Psoas muscle (tissue), 8 donors: ENCODE measurements around the gene RPL19. TPM values are rescaled to one million over a fixed set of nuclear protein-coding genes. Genes with fewer than 3 reads are reported as not detected.

ENCODE experiments used
- ATAC-seq, 4 donors: fragments of 200-7000 bp; cut with Tn5 transposase; one replicate each; pipeline ENCODE4 v1.9.1; 2020; ENCODE audit warnings: moderate library complexity in 3 of 4, mild to moderate bottlenecking in 2 of 4
- DNase-seq, 2 donors: peaks; one replicate each; pipeline ENCODE4 v3.0.0-alpha.2; 2020
- H3K27ac ChIP-seq: fragments of 200-600 bp; one replicate; pipeline ENCODE4 v1.8.0; 2022
- H3K27me3 ChIP-seq, 3 donors: fragments of 200-600 bp in 1 of 3; one replicate each; pipeline versions ENCODE4 v1.6.1 to v1.8.0; 2013 to 2022; ENCODE audit warnings: low read length in 2 of 3, mild to moderate bottlenecking in 2 of 3, moderate library complexity in 1 of 3; ENCODE audit not compliant: insufficient read depth in 3 of 3
- H3K36me3 ChIP-seq, 2 donors: fragments of 200-600 bp in 1 of 2; one replicate each; pipeline versions ENCODE4 v1.6.1 to v1.8.0; 2013 to 2022; ENCODE audit warnings: low read depth in 1 of 2, mild to moderate bottlenecking in 1 of 2, moderate library complexity in 1 of 2; ENCODE audit not compliant: insufficient read depth in 1 of 2
- H3K4me1 ChIP-seq: fragments of 200-600 bp; one replicate; pipeline ENCODE4 v1.8.0; 2022
- H3K4me3 ChIP-seq: fragments of 200-600 bp; one replicate; pipeline ENCODE4 v1.8.0; 2022; ENCODE audit warnings: mild to moderate bottlenecking
- H3K9me3 ChIP-seq: fragments of 200-600 bp; one replicate; pipeline ENCODE4 v1.8.0; 2022
- WGBS, 3 donors: extraction: QIAGEN DNeasy Blood & Tissue Kit; methylation state at CpG; one replicate each; pipeline versions ENCODE4 v1.1.6 to v1.1.7; 2013; 5-methylcytosine and 5-hydroxymethylcytosine counted together
- intact Hi-C, 2 donors: fragments of 100-400 bp; cut with DNase I; formaldehyde crosslinking; loops; one replicate each; pipeline versions ENCODE4 v1.11.0 to v1.14.2; 2022
- polyA plus RNA-seq, 3 donors: library from polyadenylated mRNA; stranded (reverse); fragments of 200-250 nt; gene quantifications; one replicate each; pipeline ENCODE4 v1.2.3, GENCODE V29; 2013
- total RNA-seq, 4 donors: library from RNA; stranded (reverse); fragmentation: NEBNext Ultra II Directional in 2 of 4; extraction: Animal tissue kit (Norgen Biotek cat#: 25700) in 2 of 4; gene quantifications; one replicate each; pipeline versions ENCODE4 v1.2.1 to v1.2.4, GENCODE V29; 2021 to 2023
- TF ChIP-seq, protein P1 (sequence below): fragments of 200-600 bp; IDR thresholded peaks from one replicate; pipeline ENCODE4 v1.8.0; 2022; ENCODE audit warnings: antibody characterized with exemption
- donor health status: healthy with polysubstance abuse.
- donor health status: DM: no; HTN: no; CAD: no; lungs with moderate emphysema.
- donor health status: Bipolar disorder and iron deficiency.
- donor health status: healthy.
- donor health status: DM: yes; HTN: yes; CAD: no.
- donor health status: DM: no; HTN: no; CAD: no.
- donor health status: DM: no; HTN: no; CAD: no.
- donor health status: DM: yes; HTN: yes; CAD: no.

Gene RPL19
- total and polyA plus RNA-seq, 7 donors, result 1,146 to 3,039 (median 1,520) TPM

DNA sequence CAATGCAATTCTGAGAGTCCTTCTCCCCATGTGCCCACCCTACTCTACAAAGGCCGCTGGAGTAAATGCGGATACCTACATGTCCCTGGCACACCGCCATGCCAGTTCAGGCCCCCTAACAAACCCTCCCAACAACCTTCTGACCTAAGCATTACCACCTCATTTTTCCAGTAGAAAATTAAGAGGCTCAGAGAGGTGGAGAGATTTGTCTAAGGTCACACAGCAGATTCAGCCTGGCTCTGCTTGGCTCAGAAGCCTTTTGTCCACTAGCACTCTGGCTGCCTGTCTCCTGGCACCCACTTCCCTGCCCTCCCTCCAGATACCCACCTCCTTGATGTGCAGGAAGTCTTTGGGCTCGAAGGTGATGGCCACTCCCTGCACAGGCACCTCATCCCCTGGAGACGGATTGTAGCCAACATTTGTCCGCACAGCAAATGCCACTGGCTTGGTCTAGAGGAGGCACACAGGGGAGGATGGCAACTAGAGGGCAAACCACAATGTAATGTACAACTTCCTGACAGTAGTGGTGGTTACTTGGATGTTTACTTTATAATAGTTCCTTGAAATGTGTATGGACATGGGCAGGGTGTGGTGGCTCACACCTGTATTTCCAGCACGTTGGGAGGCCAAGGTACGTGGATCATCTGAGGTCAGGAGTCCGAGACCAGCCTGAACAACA is 12.8 kb upstream of the RPL19 start:
- Histone ChIP-seq H3K27ac (peak overlapping the region; percentile 19), H3K36me3 (peaks cover 3 to 86% of the 10 kb centered on the region in 2 donors), H3K27me3 (no peaks in the 10 kb centered on the region), H3K4me1 (peaks cover 10% of the 10 kb centered on the region), H3K4me3 (no peak overlapping the region), H3K9me3 (no peaks in the 10 kb centered on the region)
- whole genome bisulfite sequencing, 3 donors, result 83 to 90% (median 86%) methylated on average over 9 of the region's 9 CpGs
- DNase-seq, result no peak
- TF ChIP-seq, protein P1, sequence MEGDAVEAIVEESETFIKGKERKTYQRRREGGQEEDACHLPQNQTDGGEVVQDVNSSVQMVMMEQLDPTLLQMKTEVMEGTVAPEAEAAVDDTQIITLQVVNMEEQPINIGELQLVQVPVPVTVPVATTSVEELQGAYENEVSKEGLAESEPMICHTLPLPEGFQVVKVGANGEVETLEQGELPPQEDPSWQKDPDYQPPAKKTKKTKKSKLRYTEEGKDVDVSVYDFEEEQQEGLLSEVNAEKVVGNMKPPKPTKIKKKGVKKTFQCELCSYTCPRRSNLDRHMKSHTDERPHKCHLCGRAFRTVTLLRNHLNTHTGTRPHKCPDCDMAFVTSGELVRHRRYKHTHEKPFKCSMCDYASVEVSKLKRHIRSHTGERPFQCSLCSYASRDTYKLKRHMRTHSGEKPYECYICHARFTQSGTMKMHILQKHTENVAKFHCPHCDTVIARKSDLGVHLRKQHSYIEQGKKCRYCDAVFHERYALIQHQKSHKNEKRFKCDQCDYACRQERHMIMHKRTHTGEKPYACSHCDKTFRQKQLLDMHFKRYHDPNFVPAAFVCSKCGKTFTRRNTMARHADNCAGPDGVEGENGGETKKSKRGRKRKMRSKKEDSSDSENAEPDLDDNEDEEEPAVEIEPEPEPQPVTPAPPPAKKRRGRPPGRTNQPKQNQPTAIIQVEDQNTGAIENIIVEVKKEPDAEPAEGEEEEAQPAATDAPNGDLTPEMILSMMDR, result no peak
- ATAC-seq, result no peak
- intact Hi-C loops, result no loop called here

DNA sequence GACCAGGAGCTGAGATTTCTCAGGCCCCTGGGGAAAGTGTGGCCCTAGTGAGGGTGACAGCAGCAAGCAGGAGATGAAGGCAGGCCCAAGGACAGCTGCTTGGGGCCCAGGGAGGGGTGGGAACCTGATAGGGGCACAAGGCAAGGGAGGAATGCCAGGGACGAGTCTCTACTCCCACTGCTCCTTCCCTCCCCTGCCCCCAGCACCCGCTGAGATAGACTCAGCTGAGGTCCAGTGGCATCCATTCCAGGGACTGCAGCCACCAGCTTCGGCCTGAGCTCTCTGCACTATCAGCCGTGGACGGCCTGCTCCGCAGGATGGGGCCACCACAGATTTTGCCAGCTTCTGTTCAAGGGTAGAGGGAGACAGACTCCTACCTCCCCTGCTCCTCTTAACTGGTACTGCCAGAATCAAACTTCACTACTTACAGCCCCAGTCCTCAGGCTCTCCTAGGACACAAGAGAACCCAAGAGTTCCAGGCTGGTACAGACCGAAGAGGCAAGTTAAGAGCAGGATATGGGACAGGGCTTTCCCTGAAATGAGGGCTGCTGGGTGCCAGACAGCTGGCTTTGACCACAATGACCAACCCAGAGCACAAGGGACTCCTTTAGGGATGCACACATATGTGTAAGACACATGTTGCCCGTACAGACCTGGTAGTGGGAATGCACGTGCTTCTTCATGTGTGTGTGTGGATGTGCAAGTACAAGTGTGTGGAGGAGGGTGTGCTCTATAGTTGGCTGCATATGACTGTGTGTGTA is 8.2 kb upstream of the RPL19 start:
- H3K27me3 ChIP-seq, result no peaks in the 10 kb centered on the region
- peaks cover 37% of the 10 kb centered on the region for H3K4me1 ChIP-seq
- peak overlapping the region; percentile 90 for H3K4me3 ChIP-seq
- 37 to 47% (median 39%) methylated on average over 9 of the region's 9 CpGs for WGBS, 3 donors
- ATAC-seq (peak; percentile 54 to 67 (median 60)), DNase-seq (peak; percentile 75 to 91)
- H3K9me3 ChIP-seq, result no peaks in the 10 kb centered on the region
- H3K27ac ChIP-seq, result peak overlapping the region; percentile 97
- intact Hi-C loops, result no loop called here
- TF ChIP-seq, protein P1, result no peak
- peaks cover 0 to 48% of the 10 kb centered on the region in 2 donors for H3K36me3 ChIP-seq

DNA sequence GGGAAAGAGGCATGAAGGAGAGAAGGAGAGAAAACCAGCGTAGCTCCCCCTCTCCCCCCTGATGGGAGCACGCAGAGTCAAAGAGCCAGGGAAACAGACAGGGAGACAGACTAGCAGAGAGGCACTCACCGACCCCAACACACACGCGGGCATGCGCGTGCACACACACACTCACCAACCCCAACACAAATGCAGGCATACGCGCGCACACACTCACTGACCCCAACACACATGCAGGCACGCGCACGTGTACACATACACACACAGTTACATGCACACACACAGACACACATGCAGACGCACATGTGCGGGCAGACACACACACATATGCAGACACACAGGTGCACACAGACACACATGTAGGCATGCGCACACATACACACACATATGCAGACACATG is 7.2 kb upstream of the RPL19 start:
- intact Hi-C loops, result no loop called here
- no peak for DNase-seq
- Histone ChIP-seq H3K27ac (peak overlapping the region; percentile 97), H3K36me3 (peaks cover 0 to 38% of the 10 kb centered on the region in 2 donors), H3K4me1 (peaks cover 37% of the 10 kb centered on the region), H3K4me3 (peak overlapping the region; percentile 90), H3K27me3 (no peaks in the 10 kb centered on the region), H3K9me3 (no peaks in the 10 kb centered on the region)
- no peak for ATAC-seq
- TF ChIP-seq, protein P1, result no peak
- 52 to 84% (median 65%) methylated on average over 15 to 16 of the region's 16 CpGs for WGBS, 3 donors

DNA sequence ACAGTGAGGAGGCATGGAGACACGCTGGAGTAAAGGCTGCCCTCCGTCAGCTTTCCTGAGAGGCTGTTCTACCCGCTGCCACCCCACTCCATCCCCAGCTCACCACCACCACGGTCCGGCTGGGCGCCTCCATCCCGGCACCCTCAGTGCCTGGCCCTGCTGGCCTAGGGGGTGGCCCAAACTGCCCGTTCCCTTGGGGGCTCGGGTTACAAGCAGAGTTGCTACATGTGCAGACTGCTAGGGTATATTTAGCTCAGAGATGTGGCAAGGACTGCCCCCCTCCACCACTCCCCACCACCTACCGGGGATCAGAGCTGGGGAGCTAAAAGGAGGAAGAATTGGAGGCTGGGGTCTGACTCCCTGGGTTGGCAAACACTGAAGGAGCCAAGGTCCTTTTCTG is 6.7 kb upstream of the RPL19 start:
- TF ChIP-seq, protein P1, result no peak
- peak overlapping the region; percentile 90 for H3K4me3 ChIP-seq
- WGBS, 3 donors, result 30 to 46% (median 36%) methylated on average over 9 to 10 of the region's 10 CpGs
- H3K36me3 ChIP-seq, result peaks cover 0 to 34% of the 10 kb centered on the region in 2 donors
- intact Hi-C loops, result no loop called here
- DNase-seq (peak; percentile 72 to 91), ATAC-seq (peak; percentile 61 to 69 (median 66))
- no peaks in the 10 kb centered on the region for H3K9me3 ChIP-seq
- H3K4me1 ChIP-seq, result peaks cover 36% of the 10 kb centered on the region
- no peaks in the 10 kb centered on the region for H3K27me3 ChIP-seq
- H3K27ac ChIP-seq, result peak overlapping the region; percentile 97
